ENCODE measurements around the gene UFSP1.

- TF ChIP-seq CTCF (IDR thresholded peaks at IDR 0.05), result no peak
- TF ChIP-seq POLR2A (IDR thresholded peaks at IDR 0.05), result no peak
Measured at GRCh38 chr7:100914879-100915447, 25.4 kb upstream of the UFSP1 start.
